GM12878 (cell line): ENCODE results near the gene IL4I1.

Experiments used
- CEBPB ChIP-seq, 2 experiments: fragments of 150-350 bp in 1 of 2; IDR thresholded peaks; 2 replicates each; pipeline ENCODE4 v1.6.1; 2012 to 2014; ENCODE audit warnings: low read depth in 2 of 2, low read length in 2 of 2, borderline replicate concordance in 1 of 2, inconsistent platforms in 1 of 2
- CHD4 ChIP-seq: fragments of 200-600 bp; sonication (generic); IDR thresholded peaks from 2 replicates; pipeline ENCODE4 v1.6.1; 2016; ENCODE audit warnings: mild to moderate bottlenecking
- EP300 ChIP-seq, 2 experiments: fragments of 150-350 bp in 1 of 2; IDR thresholded peaks; 2 replicates each; pipeline ENCODE4 v1.6.1; 2011 to 2012; ENCODE audit warnings: low read depth in 2 of 2, low read length in 2 of 2, borderline replicate concordance in 1 of 2, improper control_type of control experiment in 1 of 2, inconsistent platforms in 1 of 2; ENCODE audit not compliant: control insufficient read depth in 1 of 2
- KAT2A ChIP-seq: conservative IDR thresholded peaks from 2 replicates; pipeline ENCODE4 v1.6.1; 2011; ENCODE audit warnings: low read depth, low read length; ENCODE audit not compliant: control insufficient read depth
- NFYB ChIP-seq: IDR thresholded peaks from 2 replicates; pipeline ENCODE4 v1.6.1; 2011; ENCODE audit warnings: low read depth, mild to moderate bottlenecking, low read length, improper control_type of control experiment, moderate library complexity; ENCODE audit not compliant: insufficient read depth
- PML ChIP-seq: IDR thresholded peaks from 2 replicates; pipeline ENCODE4 v1.6.1; 2012; ENCODE audit warnings: low read length, inconsistent platforms
- RAD21 ChIP-seq: IDR thresholded peaks from 2 replicates; pipeline ENCODE4 v1.6.1; 2011; ENCODE audit warnings: mild to moderate bottlenecking, low read depth, low read length, moderate library complexity; ENCODE audit not compliant: insufficient read depth
- SIX5 ChIP-seq: IDR thresholded peaks from 2 replicates; pipeline ENCODE4 v1.6.1; 2011; ENCODE audit warnings: mild to moderate bottlenecking, low read depth, low read length, moderate library complexity; ENCODE audit not compliant: severe bottlenecking
- SMC3 ChIP-seq: IDR thresholded peaks from 2 replicates; pipeline ENCODE4 v1.6.1; 2011; ENCODE audit warnings: low read length, improper control_type of control experiment, borderline replicate concordance
- ZNF217 ChIP-seq: fragments of 450-650 bp; IDR thresholded peaks from 2 replicates; pipeline ENCODE4 v1.6.1; 2017; ENCODE audit warnings: antibody characterized with exemption, mild to moderate bottlenecking
- TF ChIP-seq, protein P1 (sequence below), 3 experiments: IDR thresholded peaks in 2 of 3; conservative IDR thresholded peaks in 1 of 3; 2 replicates each; pipeline ENCODE4 v1.5.1; 2011; ENCODE audit warnings: low read depth in 3 of 3, low read length in 3 of 3, mild to moderate bottlenecking in 3 of 3, control low read depth in 2 of 3, moderate library complexity in 2 of 3, inconsistent platforms in 1 of 3, mixed read lengths in 1 of 3; ENCODE audit not compliant: control insufficient read depth in 2 of 3, insufficient read depth in 1 of 3; ENCODE audit errors: extremely low read depth in 1 of 3
- TF ChIP-seq, protein P2 (sequence below): fragments of 150-350 bp; IDR thresholded peaks from 2 replicates; pipeline ENCODE4 v1.6.1; 2016; ENCODE audit warnings: low read depth, low read length

DNA sequence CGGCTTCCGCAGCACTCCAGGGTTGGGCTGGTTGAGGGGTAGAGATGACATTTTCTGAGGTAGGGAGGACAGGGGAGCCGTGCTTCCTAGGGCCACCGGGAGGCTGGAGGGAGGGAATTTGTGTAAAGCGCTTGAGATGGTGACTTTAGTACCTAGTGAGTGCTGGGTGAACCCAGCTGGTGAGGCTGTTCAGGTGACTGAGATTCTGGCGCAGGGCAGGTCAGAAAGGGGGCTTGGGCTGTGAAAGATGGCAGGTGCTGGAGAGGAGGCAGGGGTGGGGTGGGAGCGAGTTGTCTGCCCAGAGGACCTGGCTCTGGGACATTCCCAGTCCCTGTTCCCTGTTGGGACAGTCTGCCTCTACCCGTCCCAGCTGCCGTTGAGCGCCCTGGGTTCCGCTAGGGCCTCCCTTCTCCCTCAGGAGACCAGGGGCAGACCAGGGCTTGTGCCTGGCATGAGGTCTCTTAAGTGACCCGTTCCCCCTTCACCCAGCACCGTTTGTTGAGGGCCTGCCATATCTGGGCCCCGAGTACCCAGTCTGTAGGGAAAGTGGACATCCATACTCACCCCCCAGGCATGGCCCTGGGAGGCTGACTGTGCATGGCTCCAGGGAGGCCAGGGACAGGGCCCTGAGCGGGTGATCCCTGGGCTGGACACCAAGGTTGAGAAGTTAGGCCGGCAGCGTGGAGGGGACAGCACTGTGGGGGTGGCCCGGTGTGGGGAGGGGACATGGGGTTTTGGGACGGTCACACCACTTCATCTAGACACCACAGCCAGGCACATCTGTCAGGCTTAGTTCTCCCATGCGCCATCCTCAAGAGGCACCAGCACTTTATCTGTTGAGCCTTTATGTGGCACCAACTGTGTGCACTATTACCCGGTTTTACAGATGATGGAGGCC, 40.8 kb downstream of the IL4I1 start:
- TF ChIP-seq RAD21 = no peak
- TF ChIP-seq, protein P1, sequence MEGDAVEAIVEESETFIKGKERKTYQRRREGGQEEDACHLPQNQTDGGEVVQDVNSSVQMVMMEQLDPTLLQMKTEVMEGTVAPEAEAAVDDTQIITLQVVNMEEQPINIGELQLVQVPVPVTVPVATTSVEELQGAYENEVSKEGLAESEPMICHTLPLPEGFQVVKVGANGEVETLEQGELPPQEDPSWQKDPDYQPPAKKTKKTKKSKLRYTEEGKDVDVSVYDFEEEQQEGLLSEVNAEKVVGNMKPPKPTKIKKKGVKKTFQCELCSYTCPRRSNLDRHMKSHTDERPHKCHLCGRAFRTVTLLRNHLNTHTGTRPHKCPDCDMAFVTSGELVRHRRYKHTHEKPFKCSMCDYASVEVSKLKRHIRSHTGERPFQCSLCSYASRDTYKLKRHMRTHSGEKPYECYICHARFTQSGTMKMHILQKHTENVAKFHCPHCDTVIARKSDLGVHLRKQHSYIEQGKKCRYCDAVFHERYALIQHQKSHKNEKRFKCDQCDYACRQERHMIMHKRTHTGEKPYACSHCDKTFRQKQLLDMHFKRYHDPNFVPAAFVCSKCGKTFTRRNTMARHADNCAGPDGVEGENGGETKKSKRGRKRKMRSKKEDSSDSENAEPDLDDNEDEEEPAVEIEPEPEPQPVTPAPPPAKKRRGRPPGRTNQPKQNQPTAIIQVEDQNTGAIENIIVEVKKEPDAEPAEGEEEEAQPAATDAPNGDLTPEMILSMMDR (IDR thresholded peaks at IDR 0.05 in 2 of 3, conservative IDR thresholded peaks at IDR 0.05 in 1 of 3; ENCODE audit: control insufficient read depth in 2 of 3, extremely low read depth in 1 of 3, insufficient read depth in 1 of 3, low read depth in 3 of 3, low read length in 3 of 3) = no peak
- no peak for TF ChIP-seq SIX5
- TF ChIP-seq, protein P2, sequence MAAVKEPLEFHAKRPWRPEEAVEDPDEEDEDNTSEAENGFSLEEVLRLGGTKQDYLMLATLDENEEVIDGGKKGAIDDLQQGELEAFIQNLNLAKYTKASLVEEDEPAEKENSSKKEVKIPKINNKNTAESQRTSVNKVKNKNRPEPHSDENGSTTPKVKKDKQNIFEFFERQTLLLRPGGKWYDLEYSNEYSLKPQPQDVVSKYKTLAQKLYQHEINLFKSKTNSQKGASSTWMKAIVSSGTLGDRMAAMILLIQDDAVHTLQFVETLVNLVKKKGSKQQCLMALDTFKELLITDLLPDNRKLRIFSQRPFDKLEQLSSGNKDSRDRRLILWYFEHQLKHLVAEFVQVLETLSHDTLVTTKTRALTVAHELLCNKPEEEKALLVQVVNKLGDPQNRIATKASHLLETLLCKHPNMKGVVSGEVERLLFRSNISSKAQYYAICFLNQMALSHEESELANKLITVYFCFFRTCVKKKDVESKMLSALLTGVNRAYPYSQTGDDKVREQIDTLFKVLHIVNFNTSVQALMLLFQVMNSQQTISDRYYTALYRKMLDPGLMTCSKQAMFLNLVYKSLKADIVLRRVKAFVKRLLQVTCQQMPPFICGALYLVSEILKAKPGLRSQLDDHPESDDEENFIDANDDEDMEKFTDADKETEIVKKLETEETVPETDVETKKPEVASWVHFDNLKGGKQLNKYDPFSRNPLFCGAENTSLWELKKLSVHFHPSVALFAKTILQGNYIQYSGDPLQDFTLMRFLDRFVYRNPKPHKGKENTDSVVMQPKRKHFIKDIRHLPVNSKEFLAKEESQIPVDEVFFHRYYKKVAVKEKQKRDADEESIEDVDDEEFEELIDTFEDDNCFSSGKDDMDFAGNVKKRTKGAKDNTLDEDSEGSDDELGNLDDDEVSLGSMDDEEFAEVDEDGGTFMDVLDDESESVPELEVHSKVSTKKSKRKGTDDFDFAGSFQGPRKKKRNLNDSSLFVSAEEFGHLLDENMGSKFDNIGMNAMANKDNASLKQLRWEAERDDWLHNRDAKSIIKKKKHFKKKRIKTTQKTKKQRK = no peak
- no peak for TF ChIP-seq PML
- no peak for TF ChIP-seq KAT2A
- TF ChIP-seq CHD4 = no peak
- no peak for TF ChIP-seq NFYB
- TF ChIP-seq SMC3 = no peak
- TF ChIP-seq ZNF217 = no peak
- TF ChIP-seq EP300 (IDR thresholded peaks at IDR 0.05; ENCODE audit: borderline replicate concordance in 1 of 2, control insufficient read depth in 1 of 2, low read depth in 2 of 2, low read length in 2 of 2) = no peak
- no peak for TF ChIP-seq CEBPB (IDR thresholded peaks at IDR 0.05; ENCODE audit: borderline replicate concordance in 1 of 2, low read depth in 2 of 2, low read length in 2 of 2)
